Activated naive CD4-positive, alpha-beta T cell treated with anti-CD3 and anti-CD28 coated beads for 36 hours (primary cell): ENCODE measurements around the gene CCDC86. TPM values are rescaled to one million over a fixed set of nuclear protein-coding genes. Genes with fewer than 3 reads are reported as not detected.

Experiments
- CTCF ChIA-PET: fragments of 350-600 bp; sonication (Branson Sonifier 250); formaldehyde crosslinking; loops from one replicate; lab custom pipeline; 2021; ENCODE audit warnings: antibody characterized with exemption; lab: Charles Lee
- DNase-seq: peaks from one replicate; pipeline ENCODE4 v3.0.0-alpha.2; 2020
- H3K27ac Mint-ChIP-seq: one replicate; pipeline ENCODE4 v1.8.0; 2021; ENCODE audit warnings: mild to moderate bottlenecking, mixed read lengths
- H3K27me3 Mint-ChIP-seq: one replicate; pipeline ENCODE4 v1.8.0; 2021; ENCODE audit warnings: low read depth, mixed read lengths
- H3K36me3 Mint-ChIP-seq: one replicate; pipeline ENCODE4 v1.8.0; 2021; ENCODE audit warnings: low read depth, mixed read lengths
- H3K4me1 Mint-ChIP-seq: one replicate; pipeline ENCODE4 v1.8.0; 2021; ENCODE audit warnings: low read depth, mixed read lengths
- H3K4me3 Mint-ChIP-seq: one replicate; pipeline ENCODE4 v1.8.0; 2021; ENCODE audit warnings: mild to moderate bottlenecking, moderate library complexity, mixed read lengths
- H3K9me3 Mint-ChIP-seq: one replicate; pipeline ENCODE4 v1.8.0; 2021; ENCODE audit warnings: mixed read lengths
- intact Hi-C: fragments of 100-400 bp; cut with micrococcal nuclease; formaldehyde crosslinking; loops from one replicate; pipeline ENCODE4 v1.15.1; 2023
- total RNA-seq, 2 experiments: library from RNA; stranded (reverse); gene quantifications; one replicate each; pipeline ENCODE4 v1.2.3, GENCODE V29; 2021

Gene CCDC86, protein sequence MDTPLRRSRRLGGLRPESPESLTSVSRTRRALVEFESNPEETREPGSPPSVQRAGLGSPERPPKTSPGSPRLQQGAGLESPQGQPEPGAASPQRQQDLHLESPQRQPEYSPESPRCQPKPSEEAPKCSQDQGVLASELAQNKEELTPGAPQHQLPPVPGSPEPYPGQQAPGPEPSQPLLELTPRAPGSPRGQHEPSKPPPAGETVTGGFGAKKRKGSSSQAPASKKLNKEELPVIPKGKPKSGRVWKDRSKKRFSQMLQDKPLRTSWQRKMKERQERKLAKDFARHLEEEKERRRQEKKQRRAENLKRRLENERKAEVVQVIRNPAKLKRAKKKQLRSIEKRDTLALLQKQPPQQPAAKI
- 10 to 100 TPM; 38.8 to 41.2 TPM for total RNA-seq

- H3K4me3 Mint-ChIP-seq = peak within 1 kb of the TSS; percentile 78
- H3K36me3 Mint-ChIP-seq = peaks cover 21% of the 10 kb centered on the region
- peak within 1 kb of the TSS; percentile 86 for H3K27ac Mint-ChIP-seq
- H3K9me3 Mint-ChIP-seq = no peaks in the 10 kb centered on the region
- peak; percentile 98 for DNase-seq
- intact Hi-C loops = loop anchor here (1.0 to 10.0 kb wide), 5 partner anchors 64 to 587 kb away; partner anchors contain the start of genes CPSF7, CYB561A3, PRPF19 and SLC15A3
- peaks cover 33% of the 10 kb centered on the region for H3K4me1 Mint-ChIP-seq
- H3K27me3 Mint-ChIP-seq = no peaks in the 10 kb centered on the region
- CTCF ChIA-PET = interaction anchor here (0.7 to 2.7 kb wide), 3 partner anchors 10 to 280 kb away, joined by 3 to 20 read pairs (median 10); no protein-coding TSS in a partner anchor
Measured at GRCh38 chr11:60841797-60842667, at the start of gene CCDC86. TSS of gene CCDC86 (plus strand) at chr11:60842113. CDS start at chr11:60842125, 12 bp downstream.

DNA sequence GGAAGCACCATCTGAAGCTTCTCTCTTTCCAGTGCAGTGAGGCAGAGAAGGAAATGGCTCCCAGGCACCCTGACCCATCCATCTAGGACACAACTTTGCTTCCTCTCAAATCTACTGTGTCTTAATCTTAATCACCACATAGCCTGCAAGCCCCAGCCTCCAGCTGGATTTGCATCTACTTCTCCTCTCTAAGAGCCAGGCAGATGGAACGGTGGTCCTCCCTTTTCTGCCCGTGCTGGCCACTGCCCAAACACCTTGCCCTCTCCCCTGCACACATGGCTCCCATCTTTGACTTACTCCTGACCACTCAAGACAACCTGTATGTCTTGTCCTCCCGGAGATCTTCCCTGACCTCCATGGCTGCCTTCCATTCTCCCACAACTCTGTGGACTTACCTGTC, 49.4 kb upstream of the CCDC86 start:
- no peak for DNase-seq
- no peaks in the 10 kb centered on the region for H3K4me1 Mint-ChIP-seq
- no peak overlapping the region for H3K4me3 Mint-ChIP-seq
- H3K27ac Mint-ChIP-seq = peak overlapping the region; percentile 0
- intact Hi-C loops = no loop called here
- H3K9me3 Mint-ChIP-seq = no peaks in the 10 kb centered on the region
- CTCF ChIA-PET = no interaction called here
- H3K27me3 Mint-ChIP-seq = no peaks in the 10 kb centered on the region
- no peaks in the 10 kb centered on the region for H3K36me3 Mint-ChIP-seq

DNA sequence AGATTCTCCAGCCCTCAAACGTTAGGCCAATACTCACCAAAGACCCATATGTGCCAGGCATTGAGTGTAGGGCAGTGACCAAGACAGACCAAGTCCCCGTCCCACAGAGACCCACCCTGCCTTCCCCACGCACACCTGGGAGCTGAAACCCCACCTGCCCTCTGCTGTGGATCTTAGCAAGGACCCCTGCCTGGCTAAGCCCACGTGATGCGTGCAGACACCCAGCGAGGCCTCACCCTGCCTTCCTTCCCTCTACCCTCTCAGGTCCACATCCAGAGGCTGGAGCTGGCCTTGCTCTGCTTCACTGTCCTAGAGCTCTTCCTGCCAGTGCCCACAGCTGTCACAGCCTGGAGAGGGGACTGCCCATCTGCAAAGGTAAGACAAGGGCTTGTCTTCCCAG, 46.6 kb upstream of the CCDC86 start:
- Mint-ChIP-seq H3K27me3 (no peaks in the 10 kb centered on the region), H3K4me1 (no peaks in the 10 kb centered on the region), H3K36me3 (no peaks in the 10 kb centered on the region), H3K9me3 (no peaks in the 10 kb centered on the region), H3K27ac (no peak overlapping the region), H3K4me3 (no peak overlapping the region)
- intact Hi-C loops = no loop called here
- CTCF ChIA-PET = interaction anchor here (1.6 kb wide), 1 partner anchor 18 kb away, joined by 4 read pairs; no protein-coding TSS in a partner anchor
- no peak for DNase-seq

DNA sequence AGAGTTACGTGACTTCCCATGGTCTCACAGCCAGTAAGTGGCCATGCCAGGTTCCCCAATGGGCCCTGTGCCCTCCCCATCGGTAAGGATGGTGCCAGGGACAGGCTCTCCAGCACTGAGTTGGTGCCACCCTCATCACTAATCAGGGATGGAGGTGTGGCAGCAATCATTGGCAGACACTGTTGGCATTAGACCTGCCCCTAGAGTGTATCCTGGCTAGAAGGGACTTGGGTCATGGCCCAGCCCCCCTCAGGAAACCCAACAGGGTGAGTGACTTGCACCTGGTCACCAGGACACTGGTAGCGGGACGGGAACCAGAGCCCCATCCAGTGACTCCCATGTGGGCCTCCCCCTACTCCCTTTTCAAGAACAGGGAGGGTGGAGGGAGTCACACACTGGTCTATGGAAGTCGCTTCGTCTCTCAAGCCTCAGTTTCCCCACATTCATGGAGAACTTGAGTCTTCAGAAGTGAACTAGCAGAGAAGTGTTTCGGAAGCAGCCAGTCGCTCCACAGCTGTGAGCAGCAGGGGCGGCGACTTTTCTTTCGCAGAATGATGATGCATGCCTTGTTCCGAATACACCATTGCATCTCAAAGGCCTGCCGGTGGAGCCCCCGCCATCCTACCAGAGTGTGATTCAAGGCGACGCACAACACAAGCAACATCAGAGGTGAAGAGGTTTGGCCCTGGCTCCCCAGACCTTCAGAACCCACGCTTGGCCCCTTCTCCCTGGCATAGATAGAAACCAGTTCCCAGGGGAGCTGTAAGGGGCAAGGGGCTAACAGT, 43.9 kb upstream of the CCDC86 start:
- no peak for DNase-seq
- Mint-ChIP-seq H3K9me3 (no peaks in the 10 kb centered on the region), H3K27me3 (peaks cover 2% of the 10 kb centered on the region), H3K36me3 (no peaks in the 10 kb centered on the region), H3K4me3 (no peak overlapping the region), H3K4me1 (no peaks in the 10 kb centered on the region), H3K27ac (no peak overlapping the region)
- intact Hi-C loops = no loop called here
- CTCF ChIA-PET = no interaction called here

GRCh38 chr11:60798631-60799030, 43.3 kb upstream of the CCDC86 start:
- no peak for DNase-seq
- H3K4me1 Mint-ChIP-seq = no peaks in the 10 kb centered on the region
- no peak overlapping the region for H3K27ac Mint-ChIP-seq
- H3K4me3 Mint-ChIP-seq = no peak overlapping the region
- CTCF ChIA-PET = interaction anchor here (0.6 kb wide), 1 partner anchor 95 kb away, joined by 6 read pairs; no protein-coding TSS in a partner anchor
- intact Hi-C loops = no loop called here
- H3K36me3 Mint-ChIP-seq = no peaks in the 10 kb centered on the region
- peaks cover 2% of the 10 kb centered on the region for H3K27me3 Mint-ChIP-seq
- no peaks in the 10 kb centered on the region for H3K9me3 Mint-ChIP-seq

- Mint-ChIP-seq H3K27me3 (peaks cover 2% of the 10 kb centered on the region), H3K27ac (no peak overlapping the region), H3K36me3 (no peaks in the 10 kb centered on the region), H3K4me3 (no peak overlapping the region), H3K9me3 (no peaks in the 10 kb centered on the region), H3K4me1 (no peaks in the 10 kb centered on the region)
- CTCF ChIA-PET = interaction anchor here (1.0 kb wide), 1 partner anchor 30 kb away, joined by 4 read pairs; no protein-coding TSS in a partner anchor
- no peak for DNase-seq
- intact Hi-C loops = no loop called here
Measured at GRCh38 chr11:60801194-60801593, 40.7 kb upstream of the CCDC86 start.

- intact Hi-C loops = no loop called here
- Mint-ChIP-seq H3K27ac (no peak overlapping the region), H3K36me3 (no peaks in the 10 kb centered on the region), H3K27me3 (peaks cover 2% of the 10 kb centered on the region), H3K4me3 (no peak overlapping the region), H3K9me3 (no peaks in the 10 kb centered on the region), H3K4me1 (no peaks in the 10 kb centered on the region)
- DNase-seq = no peak
- CTCF ChIA-PET = interaction anchor here (0.6 kb wide), 1 partner anchor 834 kb away, joined by 4 read pairs; no protein-coding TSS in a partner anchor
Measured at GRCh38 chr11:60803273-60803936, 38.5 kb upstream of the CCDC86 start.

GRCh38 chr11:60809249-60809648, 32.7 kb upstream of the CCDC86 start:
- H3K4me3 Mint-ChIP-seq = no peak overlapping the region
- CTCF ChIA-PET = no interaction called here
- no peaks in the 10 kb centered on the region for H3K4me1 Mint-ChIP-seq
- no peaks in the 10 kb centered on the region for H3K36me3 Mint-ChIP-seq
- DNase-seq = no peak
- intact Hi-C loops = no loop called here
- no peak overlapping the region for H3K27ac Mint-ChIP-seq
- peaks cover 3% of the 10 kb centered on the region for H3K27me3 Mint-ChIP-seq
- H3K9me3 Mint-ChIP-seq = no peaks in the 10 kb centered on the region

GRCh38 chr11:60809691-60810090, 32.2 kb upstream of the CCDC86 start:
- no peaks in the 10 kb centered on the region for H3K4me1 Mint-ChIP-seq
- CTCF ChIA-PET = no interaction called here

GRCh38 chr11:60810151-60810550, 31.8 kb upstream of the CCDC86 start:
- CTCF ChIA-PET = no interaction called here
- Mint-ChIP-seq H3K9me3 (no peaks in the 10 kb centered on the region), H3K27ac (no peak overlapping the region), H3K27me3 (peaks cover 3% of the 10 kb centered on the region), H3K4me3 (no peak overlapping the region), H3K36me3 (no peaks in the 10 kb centered on the region), H3K4me1 (no peaks in the 10 kb centered on the region)
- intact Hi-C loops = no loop called here
- DNase-seq = no peak

More at GRCh38 chr11:60809691-60810090, 32.2 kb upstream of the CCDC86 start:
- Mint-ChIP-seq H3K4me3 (no peak overlapping the region), H3K27ac (no peak overlapping the region), H3K36me3 (no peaks in the 10 kb centered on the region), H3K9me3 (no peaks in the 10 kb centered on the region), H3K27me3 (peaks cover 3% of the 10 kb centered on the region)
- intact Hi-C loops = no loop called here
- DNase-seq = no peak

DNA sequence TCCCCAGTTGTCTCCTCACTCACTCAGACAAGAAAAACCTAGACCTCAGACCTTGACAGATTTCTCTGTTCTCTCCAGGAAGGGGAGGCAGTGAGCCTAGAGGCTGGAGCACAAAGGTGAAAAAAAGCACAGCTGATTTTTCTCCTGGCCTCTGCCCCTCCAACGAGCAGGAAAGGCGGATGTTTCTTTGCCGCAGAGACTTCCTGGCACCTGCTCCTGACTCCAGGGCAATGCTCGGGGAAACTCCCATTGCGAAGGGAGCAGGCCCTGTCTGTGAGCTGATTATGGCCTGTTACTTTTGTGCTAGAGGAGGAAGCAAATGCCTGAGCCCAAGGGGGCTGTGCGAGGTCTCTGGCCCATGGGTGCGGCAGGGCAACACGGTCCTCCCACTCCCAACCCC, 31.3 kb upstream of the CCDC86 start:
- no peak overlapping the region for H3K4me3 Mint-ChIP-seq
- intact Hi-C loops = no loop called here
- DNase-seq = peak; percentile 18
- no peak overlapping the region for H3K27ac Mint-ChIP-seq
- no peaks in the 10 kb centered on the region for H3K4me1 Mint-ChIP-seq
- H3K9me3 Mint-ChIP-seq = no peaks in the 10 kb centered on the region
- no peaks in the 10 kb centered on the region for H3K36me3 Mint-ChIP-seq
- H3K27me3 Mint-ChIP-seq = peaks cover 3% of the 10 kb centered on the region
- CTCF ChIA-PET = no interaction called here
